Dermis blood vessel endothelial cell (primary cell): ENCODE measurements around the gene FRAS1. TPM values are rescaled to one million over a fixed set of nuclear protein-coding genes. Genes with fewer than 3 reads are reported as not detected.
A peak's percentile ranks its signal among the peaks of the same experiment; 100 is the strongest.

Source experiments
- DNase-seq: peaks from one replicate; pipeline ENCODE4 v3.0.0; 2010
- total RNA-seq: library from RNA; depleted of rRNA; stranded (reverse); fragments of >200 nt; gene quantifications from 2 replicates; pipeline ENCODE4 v1.2.3, GENCODE V29; 2014

FRAS1 gene
- total RNA-seq, 1 donor from 2014 or later = 0.85 TPM

DNA sequence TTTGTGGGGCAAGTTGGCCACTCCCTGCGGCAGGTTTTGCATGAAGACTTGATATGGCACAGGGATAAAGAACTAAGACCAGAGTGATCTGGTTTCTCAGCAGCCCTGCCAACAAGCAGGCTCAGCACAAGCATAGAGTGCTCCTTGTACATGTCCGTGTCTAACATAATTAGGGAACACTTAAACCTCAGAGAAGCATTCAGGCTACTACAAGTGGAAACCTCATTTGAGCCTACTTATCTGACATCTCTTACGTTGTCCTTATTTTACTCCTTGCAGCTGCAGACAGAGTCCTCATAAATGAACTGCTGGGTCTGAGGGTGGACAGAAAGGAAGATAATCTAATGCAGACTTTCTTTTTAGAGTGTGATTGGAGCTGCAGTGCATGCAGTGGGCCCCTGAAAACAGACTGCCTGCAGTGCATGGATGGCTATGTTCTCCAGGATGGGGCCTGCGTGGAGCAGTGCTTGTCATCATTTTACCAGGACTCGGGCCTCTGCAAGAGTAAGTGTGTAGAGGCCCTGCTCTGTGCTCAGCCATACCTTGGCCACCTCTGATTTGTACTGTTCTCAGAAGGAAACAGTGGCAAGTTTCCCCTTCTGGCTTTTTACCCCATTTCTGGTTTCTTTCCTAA, 315.3 kb downstream of the FRAS1 start:
- no peak for DNase-seq

DNA sequence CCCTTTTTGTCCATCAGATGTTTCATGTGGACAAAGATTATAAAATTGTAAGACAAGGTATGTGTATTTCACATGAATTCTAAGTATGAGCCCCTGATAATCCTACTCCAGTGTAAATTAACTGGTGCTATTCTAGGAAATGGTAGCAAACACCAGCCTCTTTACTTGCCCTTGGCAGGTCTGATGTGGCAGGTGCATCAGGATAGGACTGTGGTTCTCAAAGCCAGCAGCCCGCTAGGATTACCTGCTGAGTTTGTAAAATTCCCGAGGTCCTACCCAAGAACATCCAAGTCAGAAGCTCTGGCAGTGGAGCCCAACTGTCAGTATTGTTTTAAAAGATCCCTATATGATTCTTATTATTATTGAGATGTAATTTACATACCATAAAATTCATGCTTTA, 320.4 kb downstream of the FRAS1 start:
- no peak for DNase-seq

DNA sequence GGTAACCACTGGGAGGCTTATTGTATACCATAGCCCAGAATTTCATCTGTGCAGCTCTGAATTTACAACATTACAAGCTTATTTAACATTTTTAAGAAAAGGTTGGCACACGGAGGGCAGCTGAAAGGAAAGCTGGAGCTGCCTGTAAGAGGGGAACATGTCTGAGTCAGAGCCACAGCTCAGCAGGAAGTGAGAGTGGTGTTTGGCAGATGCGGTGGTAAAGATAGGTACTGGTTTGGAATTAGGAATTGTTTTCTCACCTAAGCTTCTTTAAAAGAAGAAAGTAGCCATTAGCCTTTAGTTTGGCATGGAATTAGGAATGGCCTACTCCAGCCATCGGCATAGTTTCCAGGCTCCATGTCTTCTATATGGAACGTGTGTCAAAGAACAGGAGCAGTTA, 321.9 kb downstream of the FRAS1 start:
- no peak for DNase-seq

DNA sequence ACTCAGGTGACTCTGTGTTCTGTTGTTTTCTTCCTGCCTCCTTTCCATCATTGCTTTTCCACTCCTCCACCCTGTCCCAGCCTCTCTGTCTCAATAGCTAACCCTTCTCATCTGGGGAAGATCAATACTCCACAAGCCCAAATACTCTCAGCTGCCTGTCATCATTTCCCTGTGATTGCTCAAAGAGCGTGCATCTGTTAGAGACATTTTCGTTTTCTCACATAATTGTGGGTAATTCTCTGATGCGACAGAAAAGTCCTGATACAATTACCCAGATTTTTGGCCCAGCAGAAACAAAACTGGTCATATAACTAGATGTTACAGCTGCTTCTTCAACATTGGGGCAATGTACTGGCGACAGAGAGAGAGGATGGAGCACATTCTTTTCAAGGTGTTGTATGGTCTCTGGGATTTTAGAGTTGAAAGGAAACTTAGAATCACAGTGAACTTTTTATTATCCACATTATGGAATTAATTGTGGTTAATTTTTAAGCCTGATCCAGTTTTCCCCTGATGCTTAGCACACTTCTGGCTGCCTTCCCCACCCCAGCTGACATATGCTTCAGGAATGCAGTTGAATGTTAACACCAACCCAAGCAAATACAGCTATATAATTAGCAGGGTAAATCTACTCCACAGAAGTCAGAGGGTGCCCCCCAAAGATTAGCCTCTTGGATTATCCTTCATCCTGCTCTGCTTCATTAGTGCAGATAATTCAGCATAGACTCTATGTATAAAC, 323.0 kb downstream of the FRAS1 start:
- no peak for DNase-seq

DNA sequence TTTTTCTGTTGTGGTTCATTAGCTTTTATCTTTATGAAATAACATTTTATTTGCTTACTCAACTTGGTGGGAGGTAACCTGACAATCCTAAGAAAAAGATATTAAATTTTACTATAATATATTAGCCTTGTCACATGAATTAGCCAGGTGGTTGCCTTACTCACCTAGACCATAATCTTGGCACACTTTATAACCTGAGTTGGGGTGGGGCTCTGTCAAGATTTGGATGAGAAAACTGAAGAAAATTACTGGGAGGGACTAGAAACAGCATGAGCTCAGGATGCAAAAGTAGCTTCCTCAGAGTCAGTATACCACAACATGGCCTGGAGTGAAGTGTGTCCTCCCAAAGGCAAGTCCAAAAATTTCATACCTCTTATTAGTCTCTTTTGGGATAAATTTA, 329.6 kb downstream of the FRAS1 start:
- no peak for DNase-seq

DNA sequence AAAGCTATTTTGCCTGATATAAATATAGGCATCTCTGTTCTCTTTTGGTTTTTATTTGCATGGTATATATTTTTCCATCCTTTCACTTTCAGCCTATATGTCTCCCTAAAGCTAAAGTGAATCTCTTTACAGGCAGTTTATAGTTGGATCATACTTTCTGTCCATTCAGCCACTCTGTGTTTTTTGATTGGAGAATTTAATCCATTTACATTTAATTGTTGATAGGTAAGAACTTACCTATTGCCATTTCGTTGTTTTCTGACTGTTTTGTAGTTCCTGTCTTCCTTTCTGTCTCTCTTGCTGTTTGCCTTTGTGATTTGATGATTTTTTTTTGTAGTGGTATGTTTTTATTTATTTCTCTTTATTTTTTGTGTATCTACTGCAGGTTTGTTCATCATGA, 338.5 kb downstream of the FRAS1 start:
- no peak for DNase-seq

DNA sequence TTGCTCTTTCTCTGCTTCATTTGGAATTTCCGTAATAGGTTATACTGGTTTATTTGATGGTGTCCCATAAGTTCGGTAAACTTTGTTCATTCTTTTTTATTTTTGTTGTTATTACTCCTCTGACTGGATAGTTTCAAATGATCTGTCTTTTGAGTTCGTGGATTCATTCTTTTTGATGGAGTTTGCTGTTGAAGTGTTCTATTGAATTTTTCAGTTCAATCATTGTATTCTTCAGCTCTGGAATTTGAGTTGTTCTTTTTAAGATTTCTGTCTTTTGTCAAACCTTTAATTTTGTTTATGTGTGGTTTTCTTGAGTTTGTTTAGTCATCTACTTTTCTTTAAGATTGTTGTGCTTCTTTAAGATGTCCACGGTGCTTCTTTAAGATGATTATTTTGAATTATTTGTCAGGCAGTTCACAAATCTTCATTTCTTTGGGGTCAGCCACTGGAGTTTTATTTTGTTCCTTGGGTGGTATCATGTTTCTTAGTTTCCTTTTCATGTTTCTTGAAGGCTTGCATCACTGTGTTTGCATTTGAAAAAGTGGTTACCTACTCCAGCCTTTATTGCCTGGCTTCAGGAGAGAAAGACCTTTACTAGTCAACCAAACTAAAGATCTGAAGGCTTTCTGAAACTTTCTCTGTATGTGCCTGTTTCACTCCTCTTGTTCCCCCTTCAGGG, 339.6 kb downstream of the FRAS1 start:
- no peak for DNase-seq

DNA sequence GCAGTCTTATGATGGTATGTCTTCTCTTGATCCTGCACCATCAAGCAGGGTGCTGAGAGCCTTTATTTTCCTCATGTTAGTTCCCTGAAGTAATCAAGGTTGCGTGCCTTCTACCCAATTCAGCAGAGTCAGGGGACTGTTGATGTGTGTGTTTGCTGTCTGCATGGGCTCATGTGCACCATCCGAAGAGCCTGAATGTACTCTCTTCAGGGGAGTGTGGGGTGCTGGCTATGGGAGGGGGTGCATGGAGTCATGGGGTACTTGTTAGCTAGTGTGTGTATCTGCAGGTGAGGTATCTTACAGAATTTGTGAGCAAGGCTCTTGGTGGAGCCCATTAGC, 340.1 kb downstream of the FRAS1 start:
- DNase-seq = no peak

DNA sequence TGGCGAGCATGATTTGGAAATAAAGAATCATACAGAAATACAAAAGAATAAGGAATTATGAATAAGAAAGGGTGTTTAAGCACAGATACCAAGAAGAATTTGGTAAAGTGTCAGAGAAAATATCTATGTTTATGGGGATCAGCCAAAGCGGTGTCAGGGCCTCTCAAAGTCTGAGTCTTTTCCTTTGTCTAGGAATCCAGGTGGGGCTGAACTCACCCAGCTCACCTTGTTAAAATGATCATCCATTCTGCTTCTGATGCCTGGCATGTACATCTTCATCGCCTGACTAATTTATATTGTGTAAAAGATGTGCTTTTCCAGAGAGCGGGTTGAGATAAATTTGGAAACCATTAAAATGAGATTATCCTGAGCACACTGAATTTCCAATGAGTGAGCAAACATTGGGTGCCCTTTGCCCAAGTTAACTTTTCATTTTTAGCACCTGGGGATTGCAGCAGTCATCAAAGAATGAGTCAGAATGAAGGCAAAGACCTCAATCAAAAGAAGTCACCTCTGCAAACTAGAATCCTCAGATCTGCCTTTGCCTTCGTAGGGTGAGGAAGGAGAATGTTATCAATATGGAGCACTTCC, 352.6 kb downstream of the FRAS1 start:
- DNase-seq = no peak

DNA sequence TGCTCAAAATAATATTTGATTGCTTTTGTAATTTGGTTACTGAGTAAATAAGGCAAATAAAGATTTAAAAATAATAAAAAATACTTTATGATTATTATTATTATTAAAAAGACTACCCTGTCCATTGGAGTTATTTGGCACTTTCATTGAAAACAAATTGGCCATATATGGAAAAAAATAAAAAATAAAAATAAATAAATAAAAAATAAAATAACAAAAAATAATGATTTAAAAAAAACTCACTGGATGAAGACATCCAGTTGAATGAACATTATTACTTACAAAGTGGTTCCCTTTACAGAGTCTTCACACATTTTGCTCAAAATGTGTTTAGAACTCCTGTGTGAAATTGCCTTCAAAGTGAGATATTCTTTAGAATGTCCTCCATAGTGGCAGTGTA, 353.1 kb downstream of the FRAS1 start:
- no peak for DNase-seq

DNA sequence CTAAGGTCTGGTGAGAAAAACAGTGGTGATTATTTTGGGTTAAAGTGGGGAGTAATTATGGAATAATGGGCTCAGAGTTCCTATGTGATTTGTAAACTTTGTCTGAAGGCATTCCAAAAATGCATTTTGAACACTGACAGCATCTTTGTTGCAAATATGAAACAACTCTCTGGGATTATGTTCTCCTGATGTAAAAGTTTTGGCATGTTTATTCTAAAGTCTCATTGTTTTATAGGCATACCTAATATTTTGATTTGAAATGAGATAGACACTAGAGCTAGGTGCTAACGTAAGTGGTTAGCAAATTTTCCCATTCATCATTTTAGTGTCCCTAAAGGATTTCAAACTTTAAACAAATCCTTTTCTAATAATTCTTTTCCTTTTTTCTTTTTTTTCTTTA, 353.6 kb downstream of the FRAS1 start:
- no peak for DNase-seq

DNA sequence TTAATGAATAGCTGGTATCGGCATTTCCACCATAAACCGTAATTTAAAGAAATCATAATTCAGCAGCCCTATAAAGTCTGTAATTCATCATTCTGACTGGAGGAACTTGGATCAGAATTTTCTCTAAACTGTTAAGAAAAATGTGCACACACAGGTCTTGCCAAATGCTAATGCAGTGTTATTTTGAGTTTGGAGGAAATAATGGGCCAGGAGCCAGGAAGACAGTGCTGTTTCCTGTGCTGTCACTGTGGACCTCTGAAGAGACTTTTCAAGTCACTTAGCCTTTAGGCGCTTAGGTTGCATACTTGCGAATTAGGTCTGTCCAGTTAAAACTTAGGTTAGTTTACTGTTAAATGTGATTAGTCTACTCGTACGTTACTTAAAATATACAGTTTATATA, 357.0 kb downstream of the FRAS1 start:
- no peak for DNase-seq

DNA sequence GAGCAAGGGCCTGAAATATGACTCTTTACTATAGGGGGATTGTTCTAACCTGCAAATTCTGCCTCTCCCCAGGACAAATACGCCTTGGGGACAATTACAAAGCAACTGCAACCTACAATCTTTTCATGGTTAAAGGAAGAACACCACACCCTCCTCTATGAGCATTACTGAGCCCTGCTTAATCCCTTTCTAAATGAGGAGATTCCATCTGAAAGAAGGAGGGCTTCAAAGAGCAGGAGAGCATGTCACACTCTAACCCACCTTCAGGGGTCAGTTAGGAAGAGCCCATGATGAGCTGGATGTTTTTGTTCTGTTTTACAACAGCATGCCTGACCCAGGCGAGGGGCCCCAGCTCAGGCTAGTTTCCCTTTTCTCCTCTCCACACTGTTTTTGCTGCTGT, 360.5 kb downstream of the FRAS1 start:
- no peak for DNase-seq

DNA sequence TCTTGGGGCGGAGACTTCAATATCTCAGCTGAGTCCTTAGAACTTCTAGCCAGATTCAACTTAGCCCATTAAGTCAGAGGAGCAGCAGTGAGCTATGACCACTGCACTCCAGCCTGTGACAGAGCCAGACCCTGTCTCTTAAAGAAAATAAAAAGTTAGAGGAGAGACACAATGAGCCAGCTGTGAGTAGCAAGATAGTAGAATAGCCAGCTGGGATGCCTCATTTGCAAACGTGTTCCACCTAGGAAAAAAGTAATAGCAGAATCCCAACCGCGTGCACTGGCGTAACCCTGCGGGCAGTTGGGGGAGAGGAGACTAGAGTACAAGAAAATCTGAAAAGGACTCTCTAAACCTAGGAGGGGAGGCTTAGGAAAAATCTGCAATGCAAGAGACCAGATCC, 361.3 kb downstream of the FRAS1 start:
- no peak for DNase-seq

DNA sequence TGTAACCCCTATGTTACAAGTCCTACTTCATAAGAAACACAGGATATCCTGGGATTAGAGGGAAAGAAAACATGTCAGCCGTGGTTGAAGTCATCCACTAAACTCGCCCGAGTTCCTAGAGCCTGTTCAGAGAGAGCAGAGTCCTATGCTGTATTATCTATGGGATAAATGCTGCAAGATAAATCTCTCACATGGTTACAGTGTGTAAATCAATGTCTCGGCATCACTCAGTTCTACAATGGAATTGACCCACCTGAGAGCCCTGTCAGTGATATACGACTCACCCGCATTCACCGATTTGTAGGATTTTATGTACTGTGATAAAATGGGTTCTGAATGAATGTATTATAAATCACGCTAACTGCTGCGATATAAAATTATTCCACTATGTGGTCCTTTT, 366.7 kb downstream of the FRAS1 start:
- DNase-seq = no peak

DNA sequence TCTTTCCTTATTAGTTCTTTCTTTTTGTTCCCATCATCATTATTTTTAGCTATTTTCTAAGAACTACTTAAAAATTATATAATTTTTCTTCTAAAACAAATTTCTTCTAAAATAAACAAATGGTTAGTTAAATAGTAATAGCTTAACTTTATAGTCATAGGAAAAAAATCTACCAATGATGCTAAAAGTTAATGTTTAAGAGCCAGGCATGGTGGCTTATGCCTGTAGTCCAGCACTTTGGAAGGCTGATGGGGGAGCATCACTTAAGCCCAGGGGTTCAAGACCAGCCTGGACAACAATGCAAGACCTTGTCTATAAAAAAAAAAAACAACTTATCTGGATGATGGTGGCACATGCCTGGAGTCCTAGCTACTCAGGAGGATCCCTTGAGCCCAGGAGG, 367.3 kb downstream of the FRAS1 start:
- no peak for DNase-seq

DNA sequence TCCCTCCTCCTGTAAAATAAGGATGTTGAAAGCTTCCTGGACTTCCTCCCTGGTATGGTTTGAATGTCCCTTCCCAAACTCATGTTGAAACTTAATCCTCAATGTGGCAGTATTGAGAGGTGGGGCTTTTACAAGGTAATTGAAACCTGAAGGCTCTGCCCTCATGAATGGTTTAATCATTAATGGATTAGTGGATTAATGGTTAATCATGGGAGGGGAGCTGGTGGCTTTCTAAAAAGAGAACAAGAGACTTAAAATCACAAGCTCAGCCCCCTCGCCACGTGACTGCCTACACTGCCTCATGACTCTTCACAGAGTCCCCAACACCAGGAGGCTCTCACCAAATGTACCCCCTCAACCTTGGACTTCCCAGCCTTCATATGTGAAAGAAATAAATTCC, 369.8 kb downstream of the FRAS1 start:
- no peak for DNase-seq

DNA sequence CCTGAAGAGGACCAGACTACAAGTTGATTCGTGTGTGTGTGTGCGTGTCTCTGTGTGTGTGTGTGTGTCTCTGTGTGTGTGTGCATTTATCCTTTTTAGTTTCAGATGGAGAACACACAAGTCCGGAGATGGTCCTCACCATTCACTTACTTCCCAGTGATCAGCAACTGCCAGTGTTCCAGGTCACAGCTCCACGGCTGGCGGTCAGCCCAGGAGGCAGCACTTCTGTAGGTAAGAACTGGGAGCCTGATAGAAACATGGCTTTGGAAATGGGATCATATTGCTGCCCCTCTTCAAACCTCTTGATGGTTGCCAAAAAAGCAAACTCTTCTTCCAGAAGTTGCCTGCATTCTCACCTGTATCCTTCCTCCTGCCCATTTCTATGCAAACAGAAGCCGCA, 371.9 kb downstream of the FRAS1 start:
- DNase-seq = no peak

DNA sequence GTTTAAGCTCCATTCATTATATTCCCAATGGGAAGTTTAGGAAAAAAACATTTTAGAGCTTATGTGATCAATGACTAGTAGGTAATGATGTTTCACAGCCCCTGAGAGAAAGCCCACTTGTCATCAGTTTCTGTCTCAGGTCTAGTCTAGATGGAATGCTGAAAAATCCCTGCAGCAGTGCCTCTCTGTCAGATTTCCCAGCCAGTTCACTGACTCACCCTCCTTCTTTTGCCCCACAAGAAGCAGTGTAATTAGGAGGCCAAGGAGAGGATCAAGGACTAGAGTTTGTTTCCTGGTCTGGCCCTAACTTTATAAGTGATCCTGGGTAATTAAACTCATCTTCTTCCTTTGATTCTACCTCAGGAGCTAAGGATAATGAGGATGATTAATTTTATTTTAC, 375.8 kb downstream of the FRAS1 start:
- no peak for DNase-seq

DNA sequence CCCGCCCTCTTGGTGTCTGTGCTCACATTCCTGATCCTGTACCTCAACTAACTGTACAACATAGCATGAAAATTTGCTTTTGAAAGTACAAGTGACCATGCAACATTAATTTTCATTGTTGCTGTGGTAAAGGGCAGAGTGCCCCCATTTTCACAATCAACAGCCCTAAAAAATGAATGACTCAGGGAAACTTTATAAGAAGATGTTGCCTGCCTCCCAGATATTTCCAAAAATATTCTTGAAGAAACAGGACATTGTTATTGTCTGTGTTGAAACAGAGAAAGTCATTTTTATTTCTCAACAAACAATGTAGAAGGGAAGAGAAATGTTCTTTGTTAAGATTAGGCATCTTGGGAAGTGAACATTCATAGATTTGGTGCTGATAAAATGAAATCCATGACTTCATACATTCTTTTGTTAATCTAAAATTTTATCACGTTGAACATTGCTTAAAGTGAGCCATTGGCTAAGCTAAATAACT, 380.5 kb downstream of the FRAS1 start:
- DNase-seq = no peak

DNA sequence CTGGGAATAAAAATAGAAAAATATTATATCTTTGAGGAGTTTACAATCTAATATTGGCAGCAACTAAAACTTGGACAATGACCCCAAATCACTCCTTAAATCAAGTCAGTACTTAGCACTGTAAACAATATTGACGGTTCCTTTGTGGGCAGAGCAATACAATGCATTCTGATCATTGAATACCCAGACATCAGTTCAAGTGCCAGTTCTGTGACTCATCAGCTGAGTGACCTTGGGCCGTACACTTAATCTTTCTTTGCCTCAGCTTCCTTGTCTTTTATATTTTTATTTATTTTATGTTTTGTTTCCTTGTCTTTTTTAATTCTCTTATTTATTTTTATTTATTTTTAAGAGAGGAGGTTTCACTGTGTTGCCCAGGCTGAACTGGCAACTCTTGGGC, 382.2 kb downstream of the FRAS1 start:
- peak; percentile 10 for DNase-seq

DNA sequence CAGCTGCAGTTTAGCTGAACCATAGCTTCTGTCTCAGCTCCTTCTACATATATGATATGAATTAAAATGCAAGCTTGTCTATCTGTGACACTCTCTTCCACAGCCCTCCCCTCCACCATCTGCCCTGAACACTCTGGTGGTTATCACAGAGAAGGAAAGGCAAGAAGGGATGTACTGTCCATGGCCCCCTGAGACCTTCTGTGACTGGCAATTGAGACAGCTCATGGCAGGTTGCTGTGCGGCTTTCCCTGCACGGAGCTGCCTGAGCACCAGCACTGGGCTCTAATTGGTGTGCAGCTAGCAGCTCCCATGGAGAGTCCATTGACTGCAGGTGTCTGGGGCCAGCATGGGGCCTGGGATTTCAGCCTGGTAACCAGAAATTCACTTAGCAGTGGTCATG, 384.6 kb downstream of the FRAS1 start:
- DNase-seq = no peak

DNA sequence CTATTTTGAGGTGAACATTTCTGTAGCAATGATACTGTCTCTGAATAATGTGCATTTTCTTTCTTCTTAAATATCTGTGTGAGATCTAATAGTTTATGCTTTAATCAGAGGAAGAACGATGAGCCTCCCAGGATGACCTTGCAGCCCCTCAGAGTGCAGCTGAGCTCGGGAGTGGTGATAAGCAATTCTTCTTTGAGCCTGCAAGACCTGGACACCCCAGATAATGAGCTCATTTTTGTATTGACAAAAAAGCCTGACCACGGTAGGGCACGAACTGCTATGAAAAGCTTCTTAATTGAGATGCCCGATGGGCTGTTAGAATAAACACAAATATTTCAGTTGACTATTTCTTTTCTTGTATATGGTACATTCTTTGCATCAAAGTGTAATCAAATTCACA, 389.5 kb downstream of the FRAS1 start:
- no peak for DNase-seq

DNA sequence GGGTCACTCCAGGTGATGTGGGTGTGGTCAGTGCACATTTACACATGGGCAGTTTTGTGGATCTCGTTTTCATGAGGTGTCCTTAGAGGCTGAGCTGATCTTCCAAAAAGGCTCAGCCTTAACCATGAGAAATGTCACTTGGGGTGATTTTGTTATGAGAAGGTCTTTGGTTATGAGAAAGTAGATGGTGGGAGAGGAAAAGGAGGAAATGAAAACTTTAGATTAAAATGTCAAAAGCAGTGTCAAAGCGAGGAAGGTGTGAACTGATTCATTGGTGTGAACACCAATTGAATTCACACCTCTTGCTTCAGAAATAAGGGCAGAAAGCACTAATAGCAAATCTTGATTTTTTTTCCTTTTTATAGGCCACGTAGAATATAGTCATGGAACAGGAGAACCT, 394.3 kb downstream of the FRAS1 start:
- DNase-seq = no peak
